ENCODE results near the gene MPPE1.
"Not testable (repeated sequence)": the region's sequence is repeated elsewhere in the genome, so short reads cannot be mapped to it uniquely, and the experiment has no call there.

DNA sequence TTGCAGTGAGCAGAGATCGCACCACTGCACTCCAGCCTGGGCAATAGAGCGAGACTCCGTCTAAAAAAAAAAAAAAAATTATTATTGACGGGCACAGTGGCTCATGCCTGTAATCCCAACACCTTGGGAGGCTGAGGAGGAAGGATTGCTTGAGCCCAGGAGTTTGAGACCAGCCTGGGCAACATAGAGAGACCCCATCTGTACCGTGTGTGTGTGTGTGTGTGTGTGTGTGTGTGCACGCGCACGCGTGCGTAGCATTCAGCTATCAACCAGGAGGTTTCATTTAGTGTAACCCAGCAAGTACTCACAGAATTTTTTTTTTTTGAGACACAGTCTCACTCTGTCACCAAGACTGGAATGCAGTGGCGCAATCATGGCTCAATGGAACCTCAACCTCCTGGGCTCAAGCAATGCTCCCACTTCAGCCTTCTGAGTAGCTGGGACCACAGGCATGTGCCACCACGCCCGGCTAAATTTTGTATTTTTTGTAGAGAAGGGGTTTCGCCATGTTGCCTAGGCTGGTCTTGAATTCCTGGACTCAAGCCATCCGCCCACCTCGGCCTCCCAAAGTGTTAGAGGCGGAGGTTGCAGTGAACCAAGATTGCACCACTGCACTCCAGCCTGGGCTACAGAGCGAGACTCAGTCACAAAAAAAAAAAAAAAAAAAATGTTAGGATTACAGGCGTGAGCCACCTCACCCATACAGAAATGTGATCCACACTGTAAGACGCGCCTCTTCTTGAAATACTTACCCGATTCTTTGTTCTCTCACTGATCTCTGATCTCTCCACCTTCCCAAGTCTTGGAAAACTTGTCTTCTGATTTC, 37.9 kb upstream of the MPPE1 start:
- not testable (repeated sequence) for TF ChIP-seq CTCF (conservative IDR thresholded peaks at IDR 0.05; ENCODE audit: low read depth, low read length); EZH2phosphoT487 (IDR thresholded peaks at IDR 0.05; ENCODE audit: borderline replicate concordance, low read length)

Data from PC-3 (cell line).